GM12891 (cell line): ENCODE measurements around the gene C11orf21.

Source experiments
- PAX5 ChIP-seq: IDR thresholded peaks from 2 replicates; pipeline ENCODE4 v1.6.1; 2011; ENCODE audit warnings: low read length, moderate library complexity, mild to moderate bottlenecking; ENCODE audit not compliant: insufficient read depth, severe bottlenecking
- POLR2A ChIP-seq: IDR thresholded peaks from 2 replicates; pipeline ENCODE4 v1.6.1; 2011; ENCODE audit warnings: low read depth, low read length, control low read depth
- POLR2AphosphoS5 ChIP-seq: IDR thresholded peaks from 2 replicates; pipeline ENCODE4 v1.6.1; 2011; ENCODE audit warnings: low read depth, low read length, control low read depth
- POU2F2 ChIP-seq: IDR thresholded peaks from 2 replicates; pipeline ENCODE4 v1.6.1; 2011; ENCODE audit warnings: low read depth, mild to moderate bottlenecking, control low read depth, low read length, moderate library complexity
- SPI1 ChIP-seq: IDR thresholded peaks from 2 replicates; pipeline ENCODE4 v1.6.1; 2011; ENCODE audit warnings: low read depth, low read length, control low read depth
- TAF1 ChIP-seq: IDR thresholded peaks from 2 replicates; pipeline ENCODE4 v1.6.1; 2011; ENCODE audit warnings: low read depth, low read length, control low read depth

- no peak for TF ChIP-seq SPI1
- no peak for TF ChIP-seq POLR2A
- TF ChIP-seq POLR2AphosphoS5 = no peak
- TF ChIP-seq TAF1 = no peak
- no peak for TF ChIP-seq PAX5
- TF ChIP-seq POU2F2 = no peak
These were observed 6.0 kb upstream of the C11orf21 start for GRCh38 chr11:2307501-2308331.
